Trophoblast cell (in vitro differentiated cells and primary cell): ENCODE measurements around the gene CTAGE4.
"Not testable (repeated sequence)": the region's sequence is repeated elsewhere in the genome, so short reads cannot be mapped to it uniquely, and the experiment has no call there.

ENCODE experiments used
- DNase-seq, 2 donors: peaks; one replicate each; pipeline ENCODE4 v3.0.0-alpha.2; 2016
- H2AFZ ChIP-seq: 2 replicates; pipeline ENCODE4 v1.6.1; 2013; ENCODE audit warnings: low read length, moderate library complexity, mild to moderate bottlenecking; ENCODE audit not compliant: insufficient read depth, poor library complexity
- H2AK5ac ChIP-seq: 2 replicates; pipeline ENCODE4 v1.6.1; 2013; ENCODE audit warnings: mild to moderate bottlenecking, low read length
- H2BK120ac ChIP-seq: 2 replicates; pipeline ENCODE4 v1.6.1; 2013; ENCODE audit warnings: low read length, mild to moderate bottlenecking, moderate library complexity; ENCODE audit not compliant: insufficient read depth, poor library complexity
- H2BK12ac ChIP-seq: 2 replicates; pipeline ENCODE4 v1.6.1; 2013; ENCODE audit warnings: mild to moderate bottlenecking, low read length, moderate library complexity
- H2BK5ac ChIP-seq: 2 replicates; pipeline ENCODE4 v1.6.1; 2013; ENCODE audit warnings: low read length, low read depth, moderate library complexity, mild to moderate bottlenecking; ENCODE audit not compliant: poor library complexity
- H3K14ac ChIP-seq: 2 replicates; pipeline ENCODE4 v1.6.1; 2013; ENCODE audit warnings: mild to moderate bottlenecking, low read length
- H3K18ac ChIP-seq: 2 replicates; pipeline ENCODE4 v1.6.1; 2013; ENCODE audit warnings: mild to moderate bottlenecking, low read length
- H3K23ac ChIP-seq: 2 replicates; pipeline ENCODE4 v1.6.1; 2013; ENCODE audit warnings: low read length
- H3K27ac ChIP-seq: 2 replicates; pipeline ENCODE4 v1.5.1; 2013; ENCODE audit warnings: low read depth, mild to moderate bottlenecking, inconsistent platforms, low read length, moderate library complexity
- H3K27me3 ChIP-seq: 2 replicates; pipeline ENCODE4 v1.6.1; 2013; ENCODE audit warnings: inconsistent platforms, mild to moderate bottlenecking, low read length, moderate library complexity; ENCODE audit not compliant: insufficient read depth
- H3K36me3 ChIP-seq, 2 experiments: 1 replicate in 1 of 2; 2 replicates in 1 of 2; pipeline ENCODE4 v1.6.1; 2013; ENCODE audit warnings: low read length in 2 of 2, mild to moderate bottlenecking in 2 of 2, moderate library complexity in 1 of 2; ENCODE audit not compliant: insufficient read depth in 2 of 2, control insufficient read depth in 1 of 2
- H3K4ac ChIP-seq: 2 replicates; pipeline ENCODE4 v1.6.1; 2013; ENCODE audit warnings: low read depth, mild to moderate bottlenecking, low read length, moderate library complexity
- H3K4me1 ChIP-seq, 2 experiments: 1 replicate in 1 of 2; 2 replicates in 1 of 2; pipeline ENCODE4 v1.6.1; 2013; ENCODE audit warnings: low read length in 2 of 2, mild to moderate bottlenecking in 2 of 2, moderate library complexity in 1 of 2; ENCODE audit not compliant: insufficient read depth in 2 of 2, control insufficient read depth in 1 of 2
- H3K4me2 ChIP-seq: 2 replicates; pipeline ENCODE4 v1.6.1; 2013; ENCODE audit warnings: inconsistent platforms, mild to moderate bottlenecking, low read length, moderate library complexity
- H3K4me3 ChIP-seq: 2 replicates; pipeline ENCODE4 v1.5.1; 2013; ENCODE audit warnings: mild to moderate bottlenecking, low read depth, low read length, inconsistent platforms
- H3K79me1 ChIP-seq: one replicate; pipeline ENCODE4 v1.6.1; 2013; ENCODE audit warnings: low read length
- H3K79me2 ChIP-seq: 2 replicates; pipeline ENCODE4 v1.6.1; 2013; ENCODE audit warnings: low read length, mild to moderate bottlenecking; ENCODE audit not compliant: control insufficient read depth, insufficient read depth, poor library complexity
- H3K9ac ChIP-seq: 2 replicates; pipeline ENCODE4 v1.6.1; 2013; ENCODE audit warnings: mild to moderate bottlenecking, low read length
- H3K9me3 ChIP-seq: 2 replicates; pipeline ENCODE4 v1.6.1; 2013; ENCODE audit warnings: low read depth, mild to moderate bottlenecking, control low read depth, inconsistent platforms, low read length; ENCODE audit not compliant: insufficient read depth
- H4K12ac ChIP-seq: 2 replicates; pipeline ENCODE4 v1.6.1; 2013; ENCODE audit warnings: low read depth, mild to moderate bottlenecking, low read length, moderate library complexity
- H4K8ac ChIP-seq: 2 replicates; pipeline ENCODE4 v1.6.1; 2013; ENCODE audit warnings: low read depth, mild to moderate bottlenecking, low read length, moderate library complexity
- H4K91ac ChIP-seq: one replicate; pipeline ENCODE4 v1.6.1; 2013; ENCODE audit warnings: low read depth, mild to moderate bottlenecking, low read length, moderate library complexity
- WGBS: extraction: QIAGEN DNeasy Blood & Tissue Kit; methylation state at CpG from one replicate; pipeline ENCODE4 v1.1.7; 2013; ENCODE audit warnings: missing lambda C conversion rate; ENCODE audit not compliant: insufficient read length, insufficient coverage; ENCODE audit errors: extremely low coverage; 5-methylcytosine and 5-hydroxymethylcytosine counted together

Gene CTAGE4

GRCh38 chr7:144205306-144205705, 22.0 kb downstream of the CTAGE4 start:
- no CpG with 5 or more reads among the region's 5 CpGs for WGBS

GRCh38 chr7:144217200-144217599, 33.9 kb downstream of the CTAGE4 start:
- H3K23ac ChIP-seq, H2BK12ac ChIP-seq, H2AFZ ChIP-seq, H3K27ac ChIP-seq, H3K36me3 ChIP-seq, H4K12ac ChIP-seq, H3K27me3 ChIP-seq, H3K4ac ChIP-seq, H4K8ac ChIP-seq, H2AK5ac ChIP-seq, H3K4me2 ChIP-seq, DNase-seq, H2BK5ac ChIP-seq, H3K79me1 ChIP-seq, H3K4me1 ChIP-seq, H2BK120ac ChIP-seq, H4K91ac ChIP-seq, H3K18ac ChIP-seq, H3K9me3 ChIP-seq, H3K9ac ChIP-seq, H3K79me2 ChIP-seq, H3K4me3 ChIP-seq, H3K14ac ChIP-seq: not testable (repeated sequence)

More at GRCh38 chr7:144205306-144205705, 22.0 kb downstream of the CTAGE4 start:
- not testable (repeated sequence) for H4K91ac ChIP-seq, H3K79me1 ChIP-seq, H3K36me3 ChIP-seq, H3K18ac ChIP-seq, H4K12ac ChIP-seq, DNase-seq, H2BK5ac ChIP-seq, H2AFZ ChIP-seq, H3K14ac ChIP-seq, H4K8ac ChIP-seq, H3K4me1 ChIP-seq, H2BK120ac ChIP-seq, H3K9ac ChIP-seq, H3K27me3 ChIP-seq, H2AK5ac ChIP-seq, H3K9me3 ChIP-seq, H3K27ac ChIP-seq, H3K4ac ChIP-seq, H3K23ac ChIP-seq, H3K4me2 ChIP-seq, H3K4me3 ChIP-seq, H3K79me2 ChIP-seq, H2BK12ac ChIP-seq

GRCh38 chr7:144218581-144218980, 35.3 kb downstream of the CTAGE4 start:
- not testable (repeated sequence) for DNase-seq, H2BK12ac ChIP-seq, H3K27ac ChIP-seq, H3K9me3 ChIP-seq, H3K9ac ChIP-seq, H4K12ac ChIP-seq, H3K14ac ChIP-seq, H2BK5ac ChIP-seq, H3K36me3 ChIP-seq, H2AFZ ChIP-seq, H2AK5ac ChIP-seq, H3K18ac ChIP-seq, H3K79me2 ChIP-seq, H3K27me3 ChIP-seq, H2BK120ac ChIP-seq, H3K4me2 ChIP-seq, H3K4me1 ChIP-seq, H3K4ac ChIP-seq, H4K91ac ChIP-seq, H3K23ac ChIP-seq, H3K79me1 ChIP-seq, H4K8ac ChIP-seq, H3K4me3 ChIP-seq
- no CpG with 5 or more reads among the region's 1 CpG for WGBS

GRCh38 chr7:144219149-144219548, 35.9 kb downstream of the CTAGE4 start:
- H3K4me3 ChIP-seq, H2BK120ac ChIP-seq, H3K14ac ChIP-seq, H3K79me1 ChIP-seq, H2AFZ ChIP-seq, H2AK5ac ChIP-seq, H4K8ac ChIP-seq, H2BK5ac ChIP-seq, H3K18ac ChIP-seq, H2BK12ac ChIP-seq, H3K27ac ChIP-seq, H3K79me2 ChIP-seq, H4K12ac ChIP-seq, H3K4me1 ChIP-seq, H3K4me2 ChIP-seq, H3K27me3 ChIP-seq, H4K91ac ChIP-seq, DNase-seq, H3K23ac ChIP-seq, H3K9me3 ChIP-seq, H3K36me3 ChIP-seq, H3K4ac ChIP-seq, H3K9ac ChIP-seq: not testable (repeated sequence)
- WGBS, result no CpG with 5 or more reads among the region's 4 CpGs

- not testable (repeated sequence) for H2BK5ac ChIP-seq, H3K4ac ChIP-seq, H4K12ac ChIP-seq, H3K79me1 ChIP-seq, H2AFZ ChIP-seq, H4K8ac ChIP-seq, H2BK120ac ChIP-seq, H3K79me2 ChIP-seq, H3K27ac ChIP-seq, H3K4me2 ChIP-seq, H3K4me1 ChIP-seq, DNase-seq, H3K18ac ChIP-seq, H3K36me3 ChIP-seq, H3K27me3 ChIP-seq, H4K91ac ChIP-seq, H3K4me3 ChIP-seq, H3K23ac ChIP-seq, H3K9me3 ChIP-seq, H2AK5ac ChIP-seq, H3K9ac ChIP-seq, H2BK12ac ChIP-seq, H3K14ac ChIP-seq
Measured at GRCh38 chr7:144220531-144220930, 37.3 kb downstream of the CTAGE4 start.
